Heart left ventricle (tissue), 16 donors: Measurements from ENCODE around the gene TBX5. TPM values are rescaled to one million over a fixed set of nuclear protein-coding genes. Genes with fewer than 3 reads are reported as not detected.

Experiments used
- ATAC-seq, 4 donors: fragments of 200-7000 bp; cut with Tn5 transposase; one replicate each; pipeline ENCODE4 v1.9.1; 2020 to 2022; ENCODE audit warnings: moderate library complexity in 4 of 4, mild to moderate bottlenecking in 3 of 4, moderate number of reproducible peaks in 1 of 4
- DNase-seq, 5 donors: peaks; one replicate each; pipeline ENCODE4 v3.0.0-alpha.2; 2020
- H3K27ac ChIP-seq, 12 donors: fragments of 200-600 bp; sonication (generic) in 4 of 12; one replicate each; pipeline versions ENCODE4 v1.5.0 to v1.8.0; 2016 to 2022; ENCODE audit warnings: mild to moderate bottlenecking in 2 of 12
- H3K27me3 ChIP-seq, 9 donors: fragments of 200-600 bp; sonication (generic) in 2 of 9; one replicate each; pipeline versions ENCODE4 v1.5.1 to v1.8.0; 2016 to 2022; ENCODE audit warnings: mild to moderate bottlenecking in 3 of 9
- H3K36me3 ChIP-seq, 9 donors: fragments of 200-600 bp; sonication (generic) in 2 of 9; one replicate each; pipeline versions ENCODE4 v1.5.0 to v1.8.0; 2018 to 2022; ENCODE audit warnings: mild to moderate bottlenecking in 2 of 9
- H3K4me1 ChIP-seq, 12 donors: fragments of 200-600 bp; sonication (generic) in 4 of 12; one replicate each; pipeline versions ENCODE4 v1.5.0 to v1.8.0; 2016 to 2022; ENCODE audit warnings: mild to moderate bottlenecking in 3 of 12
- H3K4me3 ChIP-seq, 12 donors: fragments of 200-600 bp; sonication (generic) in 4 of 12; one replicate each; pipeline versions ENCODE4 v1.5.0 to v1.8.0; 2017 to 2022; ENCODE audit warnings: mild to moderate bottlenecking in 9 of 12, moderate library complexity in 4 of 12
- H3K9me3 ChIP-seq, 12 donors: fragments of 200-600 bp; sonication (generic) in 4 of 12; one replicate each; pipeline versions ENCODE4 v1.5.0 to v1.8.0; 2016 to 2022; ENCODE audit warnings: mild to moderate bottlenecking in 1 of 12
- CTCF ChIP-seq, 12 donors: fragments of 200-600 bp; sonication (generic) in 4 of 12; IDR thresholded peaks; one replicate each; pipeline versions ENCODE4 v1.5.0 to v1.8.0; 2018 to 2022; ENCODE audit warnings: antibody characterized with exemption in 12 of 12, mild to moderate bottlenecking in 5 of 12
- POLR2A ChIP-seq, 2 donors: fragments of 450-650 bp; IDR thresholded peaks; one replicate each; pipeline ENCODE4 v1.6.1; 2017; ENCODE audit warnings: antibody characterized with exemption in 2 of 2, mild to moderate bottlenecking in 2 of 2, moderate library complexity in 2 of 2
- WGBS, 4 donors: extraction: QIAGEN DNeasy Blood & Tissue Kit in 2 of 4; methylation state at CpG; one replicate each; pipeline versions ENCODE4 v1.1.5 to v1.1.7; 2013 to 2018; 5-methylcytosine and 5-hydroxymethylcytosine counted together
- intact Hi-C, 10 donors: fragments of 100-400 bp; cut with DNase I; formaldehyde crosslinking; loops; one replicate each; pipeline versions ENCODE4 v1.11.1 to v1.14.2; 2022
- polyA plus RNA-seq, 2 donors: library from polyadenylated mRNA; stranded (reverse); fragments of 200-250 nt; gene quantifications; one replicate each; pipeline ENCODE4 v1.2.3, GENCODE V29; 2013
- total RNA-seq, 9 donors: library from RNA; depleted of rRNA in 2 of 9; stranded (reverse); fragments of >200 nt in 2 of 9; fragmentation: NEBNext Ultra II Directional in 3 of 9; extraction: Animal tissue kit (Norgen Biotek cat#: 25700) in 3 of 9; gene quantifications; one replicate each; pipeline versions ENCODE4 v1.1.0 to v1.2.4, GENCODE V29; 2016 to 2023
- donor health status: ischemic (EF 13 %, LVEDD 7.1; RV severe dilation, severe dysfunction).
- donor health status: healthy with polysubstance abuse.
- donor health status: DM: no; HTN: yes; CAD: no.
- donor health status: DM: no; HTN: no; CAD: no.
- donor health status: ischemic (EF 25% LVEDD 6.9; RV normal size, moderate dysfunction).
- donor health status: ischemic (EF 25% LVEDD 5.7; RV mildly dilated, moderate dysfunction).
- donor health status: healthy.
- donor health status: DM: yes; HTN: yes; CAD: no.
- donor health status: ischemic (EF 35%, LVEDD 5.7; RV mildly dilated, moderate dysfunction).
- donor health status: nonischemic (EF 11% LVEDD 7.7; RV severe dilation, severe dysfunction).
- donor health status: DM: yes; HTN: yes; CAD: no.
- donor health status: PGD.
- donor health status: ischemic (EF 29% LVEDD 5.4; RV normal size, mild dysfunction).
- donor health status: nonischemic (EF 23%, LVEDD 6.1; RV moderate dilation, normal function).

The TBX5 gene
- total and polyA plus RNA-seq, 11 donors: 8.1 to 74.5 (median 42.5) TPM

GRCh38 chr12:114403690-114404066, 2.3 kb downstream of the TBX5 start:
- Histone ChIP-seq H3K9me3 (no peaks in the 10 kb centered on the region), H3K27ac (peak overlapping the region; percentile 69 to 96 (median 91)), H3K36me3 (peaks cover 0 to 14% (median 0%) of the 10 kb centered on the region in 9 donors), H3K4me1 (peaks cover 0 to 43% (median 7%) of the 10 kb centered on the region in 12 donors), H3K4me3 (peak overlapping the region; percentile 1 to 88 (median 62)), H3K27me3 (peaks cover 0 to 98% (median 3%) of the 10 kb centered on the region in 9 donors)
- intact Hi-C loops: loop anchor here in 4 of 10 donors (5.0 to 10.0 kb wide), 4 partner anchors 41 to 71 kb away; no protein-coding TSS in a partner anchor
- peak; percentile 63 to 72 (median 68) for ATAC-seq
- peak in 4 of 5 donors; percentile 44 to 80 (median 64) for DNase-seq
- TF ChIP-seq POLR2A (IDR thresholded peaks at IDR 0.05): no peak
- TF ChIP-seq CTCF (IDR thresholded peaks at IDR 0.05): no peak
- 16 to 41% (median 26%) methylated on average over 24 of the region's 24 CpGs for WGBS, 4 donors

GRCh38 chr12:114403011-114403689, 2.8 kb downstream of the TBX5 start:
- ATAC-seq (peak; percentile 30 to 63 (median 62)), DNase-seq (peak in 4 of 5 donors; percentile 56 to 80 (median 75))
- no peak for TF ChIP-seq POLR2A (IDR thresholded peaks at IDR 0.05)
- peak in 10 of 12 donors; percentile 9 to 44 (median 24) for TF ChIP-seq CTCF (IDR thresholded peaks at IDR 0.05)
- Histone ChIP-seq H3K9me3 (no peaks in the 10 kb centered on the region), H3K27me3 (peaks cover 0 to 98% (median 3%) of the 10 kb centered on the region in 9 donors), H3K4me3 (peak overlapping the region; percentile 6 to 88 (median 62)), H3K4me1 (peaks cover 0 to 39% (median 6%) of the 10 kb centered on the region in 12 donors), H3K36me3 (peaks cover 0 to 19% (median 0%) of the 10 kb centered on the region in 9 donors), H3K27ac (peak overlapping the region; percentile 69 to 96 (median 91))
- intact Hi-C loops: loop anchor here in 4 of 10 donors (5.0 to 10.0 kb wide), 4 partner anchors 41 to 72 kb away; no protein-coding TSS in a partner anchor
- 17 to 35% (median 27%) methylated on average over 31 to 41 of the region's 41 CpGs for WGBS, 4 donors

- TF ChIP-seq CTCF (IDR thresholded peaks at IDR 0.05) (no peak), POLR2A (IDR thresholded peaks at IDR 0.05) (no peak)
- H3K4me3 ChIP-seq: peak overlapping the region in 8 of 12 donors; percentile 14 to 88 (median 65)
- peaks cover 0 to 27% (median 0%) of the 10 kb centered on the region in 9 donors for H3K36me3 ChIP-seq
- no peaks in the 10 kb centered on the region for H3K9me3 ChIP-seq
- peaks cover 0 to 98% (median 3%) of the 10 kb centered on the region in 9 donors for H3K27me3 ChIP-seq
- intact Hi-C loops: loop anchor here in 4 of 10 donors (5.0 to 10.0 kb wide), 4 partner anchors 40 to 73 kb away; no protein-coding TSS in a partner anchor
- H3K4me1 ChIP-seq: peaks cover 0 to 39% (median 6%) of the 10 kb centered on the region in 12 donors
- peak overlapping the region in 9 of 12 donors; percentile 60 to 93 (median 89) for H3K27ac ChIP-seq
- WGBS, 4 donors: 32 to 50% (median 47%) methylated on average over 5 of the region's 5 CpGs
- DNase-seq (no peak), ATAC-seq (no peak)
Measured at GRCh38 chr12:114402084-114402717, 3.7 kb downstream of the TBX5 start.
